ENCODE data around the gene OCSTAMP. TPM values are rescaled to one million over a fixed set of nuclear protein-coding genes. Genes with fewer than 3 reads are reported as not detected.

The OCSTAMP gene
- total RNA-seq, 1 experiment from 2014 or later: not detected

DNA sequence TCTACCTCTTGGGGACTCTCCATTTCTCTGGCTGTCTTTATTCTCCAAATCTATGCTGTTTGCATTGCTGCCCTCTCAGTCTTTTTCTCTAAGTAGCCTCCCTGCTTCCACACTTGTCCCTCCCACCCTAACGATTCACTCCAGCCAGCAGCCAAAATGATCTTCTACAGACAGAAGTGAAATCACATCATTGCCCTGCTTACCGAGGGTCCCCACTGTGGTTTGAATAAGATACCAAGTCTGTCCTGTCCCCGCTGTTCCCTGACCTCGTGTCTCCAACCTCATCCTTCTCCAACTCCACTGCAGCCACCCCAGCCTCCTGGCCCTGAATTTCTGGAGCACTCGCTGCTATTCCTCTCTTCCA, 11.5 kb upstream of the OCSTAMP start:
- Histone ChIP-seq H3K79me2 (ENCODE audit: low read length) (no peaks in the 10 kb centered on the region), H3K27me3 (ENCODE audit: low read length) (no peaks in the 10 kb centered on the region; the same call in 1 of the 2 replicates), H3K27ac (ENCODE audit: low read length) (no peak overlapping the region), H3K4me1 (ENCODE audit: low read length) (peaks cover 4% of the 10 kb centered on the region), H3K4me3 (ENCODE audit: low read length) (no peak overlapping the region), H2AFZ (ENCODE audit: low read length) (no peak overlapping the region), H4K20me1 (ENCODE audit: insufficient read depth, low read depth, low read length) (no peaks in the 10 kb centered on the region), H3K9me3 (ENCODE audit: low read length) (no peaks in the 10 kb centered on the region), H3K9ac (ENCODE audit: low read length) (no peak overlapping the region), H3K4me2 (ENCODE audit: low read depth, low read length, poor library complexity, severe bottlenecking) (no peak overlapping the region), H3K9me2 (replicated peaks; ENCODE audit: insufficient read depth, low read length) (no peaks in the 10 kb centered on the region), H3K36me3 (ENCODE audit: insufficient read depth, low read length) (no peaks in the 10 kb centered on the region)
- no peak for DNase-seq

DNA sequence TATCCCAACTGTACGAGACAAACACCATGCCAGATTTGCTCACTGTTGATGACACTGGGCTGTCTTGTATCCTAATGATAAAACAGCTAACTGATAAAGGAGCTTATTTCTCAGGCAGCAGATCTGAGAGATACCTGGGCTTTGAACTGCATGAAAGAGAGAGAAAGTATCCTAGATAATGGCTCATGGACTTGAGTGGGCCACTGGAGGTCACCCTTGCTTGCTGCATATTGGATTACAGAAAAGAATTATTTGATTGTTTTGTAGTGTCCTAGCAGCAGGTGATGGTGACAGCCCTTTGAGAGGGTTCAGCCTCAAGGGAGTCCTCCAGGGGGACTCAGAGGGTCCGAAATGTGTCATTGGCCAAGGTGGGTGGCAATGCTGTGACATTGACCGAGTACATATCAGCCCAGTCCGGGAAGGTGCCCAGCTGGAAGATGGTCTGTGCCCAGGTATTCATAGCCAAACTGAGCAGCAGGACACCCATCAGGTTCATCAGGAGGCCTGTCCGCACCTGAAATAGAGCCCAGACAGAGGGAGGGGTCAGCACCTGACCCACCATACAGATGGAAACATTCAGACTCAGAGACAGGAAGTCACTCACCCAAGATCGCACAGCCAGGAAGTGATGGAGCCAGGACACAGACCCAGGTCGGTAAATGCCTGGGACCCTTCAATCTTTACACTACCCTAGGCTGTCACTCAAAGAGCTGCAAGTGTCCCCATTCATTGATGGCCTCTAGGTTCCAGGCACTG, 9.4 kb upstream of the OCSTAMP start:
- no peak overlapping the region for H3K9ac ChIP-seq (ENCODE audit: low read length)
- H3K36me3 ChIP-seq (ENCODE audit: insufficient read depth, low read length): no peaks in the 10 kb centered on the region
- H4K20me1 ChIP-seq (ENCODE audit: insufficient read depth, low read depth, low read length): no peaks in the 10 kb centered on the region
- no peak for DNase-seq
- H3K4me3 ChIP-seq (ENCODE audit: low read length): no peak overlapping the region
- H3K27me3 ChIP-seq (ENCODE audit: low read length): no peaks in the 10 kb centered on the region; the same call in 1 of the 2 replicates
- H3K9me3 ChIP-seq (ENCODE audit: low read length): no peaks in the 10 kb centered on the region
- no peaks in the 10 kb centered on the region for H3K9me2 ChIP-seq (replicated peaks; ENCODE audit: insufficient read depth, low read length)
- H3K79me2 ChIP-seq (ENCODE audit: low read length): no peaks in the 10 kb centered on the region
- H3K27ac ChIP-seq (ENCODE audit: low read length): no peak overlapping the region
- no peak overlapping the region for H2AFZ ChIP-seq (ENCODE audit: low read length)
- H3K4me2 ChIP-seq (ENCODE audit: low read depth, low read length, poor library complexity, severe bottlenecking): no peak overlapping the region
- peaks cover 4% of the 10 kb centered on the region for H3K4me1 ChIP-seq (ENCODE audit: low read length)

DNA sequence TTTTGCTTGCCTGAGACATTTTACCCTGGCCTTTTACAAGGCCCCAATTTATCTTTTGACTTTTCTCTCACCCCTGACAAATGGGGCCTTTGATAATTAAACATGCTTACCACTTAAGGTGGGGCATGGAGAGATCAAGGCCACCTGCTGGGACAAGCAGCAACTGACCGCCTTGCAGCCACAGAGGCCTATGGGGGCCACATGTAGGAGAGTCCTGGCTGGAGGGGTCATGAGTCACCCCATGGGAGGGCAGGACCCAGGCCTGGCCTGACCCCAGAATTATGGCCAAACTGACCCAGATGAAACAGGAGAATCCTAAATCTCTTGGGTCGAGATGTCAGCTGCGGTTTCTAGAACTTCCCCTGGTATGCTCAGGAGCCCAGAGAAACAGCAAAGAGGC, 8.5 kb upstream of the OCSTAMP start:
- no peaks in the 10 kb centered on the region for H3K36me3 ChIP-seq (ENCODE audit: insufficient read depth, low read length)
- no peak overlapping the region for H2AFZ ChIP-seq (ENCODE audit: low read length)
- DNase-seq: no peak
- H3K9me2 ChIP-seq (replicated peaks; ENCODE audit: insufficient read depth, low read length): no peaks in the 10 kb centered on the region
- no peaks in the 10 kb centered on the region; the same call in 1 of the 2 replicates for H3K27me3 ChIP-seq (ENCODE audit: low read length)
- H3K9ac ChIP-seq (ENCODE audit: low read length): no peak overlapping the region
- H3K27ac ChIP-seq (ENCODE audit: low read length): no peak overlapping the region
- H3K9me3 ChIP-seq (ENCODE audit: low read length): no peaks in the 10 kb centered on the region
- no peaks in the 10 kb centered on the region for H4K20me1 ChIP-seq (ENCODE audit: insufficient read depth, low read depth, low read length)
- H3K4me3 ChIP-seq (ENCODE audit: low read length): no peak overlapping the region
- H3K79me2 ChIP-seq (ENCODE audit: low read length): no peaks in the 10 kb centered on the region
- H3K4me1 ChIP-seq (ENCODE audit: low read length): peaks cover 4% of the 10 kb centered on the region
- H3K4me2 ChIP-seq (ENCODE audit: low read depth, low read length, poor library complexity, severe bottlenecking): no peak overlapping the region

DNA sequence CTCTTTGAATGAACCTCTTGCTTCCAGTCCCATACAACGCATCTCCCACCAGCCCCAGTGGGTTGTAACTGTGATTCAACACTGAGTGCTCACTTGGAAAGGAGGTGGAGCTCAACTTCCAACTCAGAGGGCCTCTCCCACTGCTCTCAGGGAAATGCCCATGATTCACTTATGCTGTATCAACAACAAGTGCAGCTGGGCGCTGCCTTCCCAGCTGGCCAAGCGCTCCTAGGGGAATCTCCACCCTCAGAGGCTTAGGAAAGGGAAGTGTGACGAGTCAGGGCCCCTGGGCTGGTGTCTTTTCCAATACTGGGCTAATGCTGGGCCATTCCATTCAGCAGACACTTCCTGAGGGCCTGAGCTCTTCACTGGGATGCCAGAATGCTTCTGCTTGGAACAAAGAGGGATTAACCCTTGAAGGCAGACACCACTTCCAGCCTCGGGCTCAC, 8.1 kb upstream of the OCSTAMP start:
- H3K27me3 ChIP-seq (ENCODE audit: low read length): no peaks in the 10 kb centered on the region; the same call in 1 of the 2 replicates
- H3K9me3 ChIP-seq (ENCODE audit: low read length): no peaks in the 10 kb centered on the region
- no peaks in the 10 kb centered on the region for H4K20me1 ChIP-seq (ENCODE audit: insufficient read depth, low read depth, low read length)
- no peak overlapping the region for H2AFZ ChIP-seq (ENCODE audit: low read length)
- H3K36me3 ChIP-seq (ENCODE audit: insufficient read depth, low read length): no peaks in the 10 kb centered on the region
- no peak overlapping the region for H3K4me3 ChIP-seq (ENCODE audit: low read length)
- H3K9ac ChIP-seq (ENCODE audit: low read length): no peak overlapping the region
- H3K4me2 ChIP-seq (ENCODE audit: low read depth, low read length, poor library complexity, severe bottlenecking): no peak overlapping the region
- peaks cover 4% of the 10 kb centered on the region for H3K4me1 ChIP-seq (ENCODE audit: low read length)
- no peak overlapping the region for H3K27ac ChIP-seq (ENCODE audit: low read length)
- H3K9me2 ChIP-seq (replicated peaks; ENCODE audit: insufficient read depth, low read length): no peaks in the 10 kb centered on the region
- DNase-seq: no peak
- no peaks in the 10 kb centered on the region for H3K79me2 ChIP-seq (ENCODE audit: low read length)

DNA sequence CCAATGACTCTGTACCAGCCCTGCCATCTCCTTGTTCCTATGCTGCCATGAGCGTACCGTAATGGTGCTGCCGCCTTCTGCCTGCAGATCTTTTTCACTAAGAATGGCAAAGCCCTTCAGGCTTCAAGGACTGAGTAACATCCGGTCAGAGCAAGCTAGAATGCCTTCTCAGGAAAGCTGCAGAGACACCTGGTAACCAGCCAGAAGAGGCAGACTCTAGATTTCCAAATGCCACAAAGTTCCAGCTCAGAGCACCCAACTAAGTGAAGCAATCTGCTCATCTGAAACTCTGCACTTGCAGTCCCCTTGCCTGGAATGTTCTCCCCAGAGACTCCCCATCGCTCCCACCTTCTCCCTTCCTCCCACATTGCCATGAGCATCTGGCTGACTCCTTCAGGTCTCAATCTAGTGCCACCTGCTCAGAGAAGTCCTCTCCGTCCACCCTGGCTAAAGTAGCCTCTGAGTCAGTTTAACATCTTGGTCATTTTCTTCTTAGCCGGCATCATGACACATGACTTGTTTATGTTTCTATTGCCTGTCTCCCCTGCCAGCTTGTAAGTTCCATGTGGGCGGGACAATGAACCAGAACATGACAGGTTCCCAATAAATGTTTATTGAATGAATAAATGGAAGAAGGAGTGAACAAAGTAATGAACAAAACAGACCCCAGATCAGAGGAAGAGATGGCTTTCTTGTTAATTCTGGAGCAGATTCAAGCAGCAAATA, 6.9 kb upstream of the OCSTAMP start:
- Histone ChIP-seq H2AFZ (ENCODE audit: low read length) (no peak overlapping the region), H3K9me2 (replicated peaks; ENCODE audit: insufficient read depth, low read length) (no peaks in the 10 kb centered on the region), H3K9me3 (ENCODE audit: low read length) (no peaks in the 10 kb centered on the region), H3K27ac (ENCODE audit: low read length) (no peak overlapping the region), H3K4me3 (ENCODE audit: low read length) (no peak overlapping the region), H3K4me2 (ENCODE audit: low read depth, low read length, poor library complexity, severe bottlenecking) (no peak overlapping the region), H3K27me3 (ENCODE audit: low read length) (no peaks in the 10 kb centered on the region; the same call in 1 of the 2 replicates), H4K20me1 (ENCODE audit: insufficient read depth, low read depth, low read length) (no peaks in the 10 kb centered on the region), H3K79me2 (ENCODE audit: low read length) (no peaks in the 10 kb centered on the region), H3K9ac (ENCODE audit: low read length) (no peak overlapping the region), H3K36me3 (ENCODE audit: insufficient read depth, low read length) (no peaks in the 10 kb centered on the region), H3K4me1 (ENCODE audit: low read length) (peaks cover 4% of the 10 kb centered on the region)
- no peak for DNase-seq

DNA sequence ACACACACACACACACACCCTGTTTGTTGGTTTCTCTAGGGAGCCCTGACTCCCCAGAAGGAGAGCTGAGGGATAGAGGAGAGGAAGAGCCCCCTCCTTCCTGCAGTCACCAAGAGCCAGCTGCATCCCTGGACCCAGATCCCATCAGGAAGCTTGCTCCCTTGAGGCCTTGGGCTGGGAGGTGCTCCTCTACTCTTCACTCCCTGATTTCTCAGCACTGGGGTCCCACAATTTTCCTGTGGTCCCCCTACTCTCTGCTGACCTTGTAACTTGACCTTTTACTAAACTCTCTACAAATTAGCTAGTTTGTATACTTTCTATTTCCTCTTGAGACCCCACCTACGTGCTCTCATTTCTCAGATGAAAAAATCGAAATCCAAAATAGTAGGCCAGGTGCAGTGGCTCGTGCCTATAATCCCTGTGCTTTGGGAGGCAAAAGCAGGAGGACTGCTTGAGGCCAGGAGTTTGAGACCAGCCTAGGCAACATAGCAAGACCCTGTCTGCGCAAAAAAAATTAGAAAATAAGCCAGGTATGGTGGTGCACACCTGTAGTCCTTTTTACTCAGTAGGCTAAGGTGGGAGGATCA, 5.0 kb upstream of the OCSTAMP start:
- no peak for DNase-seq
- Histone ChIP-seq H3K27me3 (ENCODE audit: low read length) (no peaks in the 10 kb centered on the region; the same call in 1 of the 2 replicates), H3K36me3 (ENCODE audit: insufficient read depth, low read length) (no peaks in the 10 kb centered on the region), H3K4me1 (ENCODE audit: low read length) (no peaks in the 10 kb centered on the region; the same call in 1 of the 2 replicates), H3K9ac (ENCODE audit: low read length) (no peak overlapping the region), H3K79me2 (ENCODE audit: low read length) (no peaks in the 10 kb centered on the region), H3K4me2 (ENCODE audit: low read depth, low read length, poor library complexity, severe bottlenecking) (no peak overlapping the region), H2AFZ (ENCODE audit: low read length) (no peak overlapping the region), H3K4me3 (ENCODE audit: low read length) (no peak overlapping the region), H3K9me3 (ENCODE audit: low read length) (no peaks in the 10 kb centered on the region), H3K27ac (ENCODE audit: low read length) (no peak overlapping the region), H4K20me1 (ENCODE audit: insufficient read depth, low read depth, low read length) (no peaks in the 10 kb centered on the region), H3K9me2 (replicated peaks; ENCODE audit: insufficient read depth, low read length) (no peaks in the 10 kb centered on the region)

DNA sequence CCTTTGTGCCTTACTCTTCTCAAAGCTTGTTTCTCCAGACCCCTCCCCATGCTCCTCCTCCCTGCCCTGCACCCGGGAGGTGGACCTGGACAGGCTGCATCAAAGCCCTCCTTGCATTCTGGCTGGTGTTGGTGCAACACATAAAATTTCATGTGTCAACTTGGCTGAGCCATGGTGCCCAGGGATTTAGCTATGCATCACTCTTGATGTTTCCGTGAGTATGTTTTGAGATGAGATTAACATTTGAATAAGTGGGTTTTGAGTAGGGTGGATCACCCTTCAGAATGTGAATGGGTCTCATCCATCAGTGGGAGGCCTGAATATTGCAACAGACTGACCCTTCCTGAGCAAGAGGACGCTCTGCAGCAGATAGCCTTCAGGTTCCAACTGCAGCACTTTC, 4.4 kb upstream of the OCSTAMP start:
- Histone ChIP-seq H3K4me2 (ENCODE audit: low read depth, low read length, poor library complexity, severe bottlenecking) (no peak overlapping the region), H3K27me3 (ENCODE audit: low read length) (no peaks in the 10 kb centered on the region; the same call in 1 of the 2 replicates), H3K4me3 (ENCODE audit: low read length) (no peak overlapping the region), H4K20me1 (ENCODE audit: insufficient read depth, low read depth, low read length) (no peaks in the 10 kb centered on the region), H3K9me3 (ENCODE audit: low read length) (no peaks in the 10 kb centered on the region), H3K36me3 (ENCODE audit: insufficient read depth, low read length) (no peaks in the 10 kb centered on the region), H3K4me1 (ENCODE audit: low read length) (no peaks in the 10 kb centered on the region; the same call in 1 of the 2 replicates), H3K27ac (ENCODE audit: low read length) (no peak overlapping the region), H3K79me2 (ENCODE audit: low read length) (no peaks in the 10 kb centered on the region), H2AFZ (ENCODE audit: low read length) (no peak overlapping the region), H3K9ac (ENCODE audit: low read length) (no peak overlapping the region), H3K9me2 (replicated peaks; ENCODE audit: insufficient read depth, low read length) (no peaks in the 10 kb centered on the region)
- no peak for DNase-seq

DNA sequence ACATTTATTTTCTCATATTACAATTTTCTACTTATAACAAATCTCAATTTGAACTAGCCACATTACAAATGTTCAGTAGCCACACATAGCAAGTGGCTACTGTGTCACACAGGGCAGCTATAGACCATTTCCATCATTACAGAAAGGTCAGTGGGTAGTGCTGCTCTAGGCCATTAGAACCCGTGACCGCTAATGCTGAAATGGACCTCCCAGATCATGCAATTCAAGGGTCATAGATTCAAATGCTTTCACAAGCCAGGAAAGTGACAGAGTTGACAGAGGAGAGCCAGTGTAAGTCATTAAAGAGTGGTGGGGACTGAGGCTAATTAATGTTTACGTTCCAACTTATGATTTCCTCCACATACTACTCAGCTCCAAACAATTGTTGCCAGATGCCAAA, 3.5 kb upstream of the OCSTAMP start:
- Histone ChIP-seq H3K4me2 (ENCODE audit: low read depth, low read length, poor library complexity, severe bottlenecking) (no peak overlapping the region), H4K20me1 (ENCODE audit: insufficient read depth, low read depth, low read length) (no peaks in the 10 kb centered on the region), H3K9me2 (replicated peaks; ENCODE audit: insufficient read depth, low read length) (no peaks in the 10 kb centered on the region), H3K36me3 (ENCODE audit: insufficient read depth, low read length) (no peaks in the 10 kb centered on the region), H3K27ac (ENCODE audit: low read length) (no peak overlapping the region), H3K9me3 (ENCODE audit: low read length) (no peaks in the 10 kb centered on the region), H2AFZ (ENCODE audit: low read length) (no peak overlapping the region), H3K9ac (ENCODE audit: low read length) (no peak overlapping the region), H3K4me1 (ENCODE audit: low read length) (no peaks in the 10 kb centered on the region; the same call in 1 of the 2 replicates), H3K4me3 (ENCODE audit: low read length) (no peak overlapping the region), H3K79me2 (ENCODE audit: low read length) (no peaks in the 10 kb centered on the region), H3K27me3 (ENCODE audit: low read length) (no peaks in the 10 kb centered on the region)
- DNase-seq: no peak

Measured in Karpas-422 (cell line).